ENCODE data around the gene ATP8A2. TPM values are rescaled to one million over a fixed set of nuclear protein-coding genes. Genes with fewer than 3 reads are reported as not detected.

ATP8A2 gene
- total and polyA plus RNA-seq, 2 of the 4 experiments (the other 2 are of a cell fraction) = 0.02 to 0.18 TPM

GRCh38 chr13:25691654-25692053 is 319.9 kb downstream of the ATP8A2 start:
- H3K14ac ChIP-seq (replicated peaks; ENCODE audit: low read depth, low read length) = no peak overlapping the region
- TF ChIP-seq RAD21 (IDR thresholded peaks at IDR 0.05; ENCODE audit: low read length) (no peak), USF2 (IDR thresholded peaks at IDR 0.05; ENCODE audit: low read depth, low read length) (no peak), MAZ (IDR thresholded peaks at IDR 0.05; ENCODE audit: borderline replicate concordance, low read depth, low read length) (no peak), CHD1 (IDR thresholded peaks at IDR 0.05; ENCODE audit: low read depth, low read length) (no peak), NFE2L2 (IDR thresholded peaks at IDR 0.05; ENCODE audit: low read depth, low read length) (no peak), RCOR1 (IDR thresholded peaks at IDR 0.05; ENCODE audit: insufficient replicate concordance, low read length) (no peak), FOS (IDR thresholded peaks at IDR 0.05; ENCODE audit: low read depth, low read length) (no peak), CEBPB (IDR thresholded peaks at IDR 0.05; ENCODE audit: low read depth, low read length) (no peak), RFX5 (IDR thresholded peaks at IDR 0.05; ENCODE audit: low read depth, low read length) (no peak), BHLHE40 (IDR thresholded peaks at IDR 0.05; ENCODE audit: low read depth, low read length) (no peak), ELK1 (IDR thresholded peaks at IDR 0.05; ENCODE audit: borderline replicate concordance, low read depth, low read length) (no peak), SMC3 (IDR thresholded peaks at IDR 0.05; ENCODE audit: low read depth, low read length) (no peak), MXI1 (IDR thresholded peaks at IDR 0.05; ENCODE audit: borderline replicate concordance, low read depth, low read length) (no peak), POLR2A (IDR thresholded peaks at IDR 0.05; ENCODE audit: low read depth, low read length) (no peak), MAFK (IDR thresholded peaks at IDR 0.05; ENCODE audit: low read depth, low read length) (no peak), CTCF (conservative IDR thresholded peaks at IDR 0.05; ENCODE audit: low read depth, low read length) (no peak)
- intact Hi-C loops (cut with micrococcal nuclease) = no loop called here
- no peak overlapping the region for H3K4ac ChIP-seq (ENCODE audit: low read depth, low read length)
- H2BK15ac ChIP-seq (ENCODE audit: low read depth, low read length) = no peak overlapping the region
- H2BK20ac ChIP-seq (ENCODE audit: low read depth, low read length) = no peak overlapping the region
- no peak overlapping the region for H2AFZ ChIP-seq (replicated peaks; ENCODE audit: low read length, poor library complexity)
- no peak overlapping the region for H2AK9ac ChIP-seq (replicated peaks; ENCODE audit: low read depth, low read length, poor library complexity)
- CTCF ChIA-PET = no interaction called here
- dilution Hi-C loops (cut with HindIII; ENCODE audit: low sequenced_read_pairs, unreplicated experiment) = no loop called here
- WGBS, 2 experiments (ENCODE audit: extremely low coverage in 2 of 2, insufficient read length in 1 of 2) = no CpG with 5 or more reads among the region's 2 CpGs
- H2AK5ac ChIP-seq (ENCODE audit: low read depth, low read length) = no peak overlapping the region
- DNase-seq (no peak), ATAC-seq (ENCODE audit: low read depth) (no peak)
- no peak overlapping the region for H2BK5ac ChIP-seq (ENCODE audit: low read depth, low read length, poor library complexity, severe bottlenecking)
- no TSS peak for BruUV-seq (replicated peaks)
- no peak overlapping the region for H3K23ac ChIP-seq (ENCODE audit: low read depth, low read length)
- in situ Hi-C loops (cut with MboI; ENCODE audit: low sequenced_read_pairs) = no loop called here
- H3K27ac ChIP-seq (ENCODE audit: insufficient read depth, low read length) = no peak overlapping the region
- H3K27me3 ChIP-seq (ENCODE audit: control insufficient read depth, insufficient read depth, low read length) = no peaks in the 10 kb centered on the region
- no peaks in the 10 kb centered on the region for H3K9me1 ChIP-seq (ENCODE audit: insufficient read depth, low read length)
- no peak overlapping the region for H3K18ac ChIP-seq (ENCODE audit: low read depth, low read length)
- no peaks in the 10 kb centered on the region for H3K9me3 ChIP-seq (ENCODE audit: control insufficient read depth, insufficient read depth, low read length)
- POLR2A ChIA-PET (ENCODE audit: unreplicated experiment) = no interaction called here
- H3K4me3 ChIP-seq (ENCODE audit: insufficient read depth, low read depth, low read length) = no peak overlapping the region
- H4K20me1 ChIP-seq (ENCODE audit: insufficient read depth, low read length) = no peaks in the 10 kb centered on the region
- H2BK120ac ChIP-seq (ENCODE audit: low read depth, low read length) = no peak overlapping the region
- no peak overlapping the region for H3K56ac ChIP-seq (ENCODE audit: extremely low read depth, insufficient read depth, low read length)
- no peak overlapping the region for H3K4me2 ChIP-seq (ENCODE audit: low read depth, low read length)
- H4K5ac ChIP-seq (ENCODE audit: low read depth, low read length) = no peak overlapping the region
- no peaks in the 10 kb centered on the region for H3K4me1 ChIP-seq (ENCODE audit: control insufficient read depth, insufficient read depth, low read length)
- no peak overlapping the region for H4K91ac ChIP-seq (ENCODE audit: insufficient read depth, low read depth, low read length)
- no peaks in the 10 kb centered on the region for H3K79me1 ChIP-seq (ENCODE audit: low read depth in 1 of 2, low read length in 2 of 2)
- no peaks in the 10 kb centered on the region for H3K36me3 ChIP-seq (ENCODE audit: control insufficient read depth, insufficient read depth, low read length)
- H3K9ac ChIP-seq (ENCODE audit: low read depth, low read length) = no peak overlapping the region
- H4K8ac ChIP-seq (ENCODE audit: low read depth in 2 of 2, low read length in 2 of 2) = no peak overlapping the region
